ENCODE results near the gene AMN1.

AMN1 gene

GRCh38 chr12:31650918-31651317 lies 77.9 kb downstream of the AMN1 start:
- Histone ChIP-seq H2AFZ (ENCODE audit: low read length) (peak overlapping the region; percentile 53; the same call in 1 of the 2 replicates), H3K79me2 (ENCODE audit: insufficient read depth, low read length) (no peaks in the 10 kb centered on the region), H3K4me1 (ENCODE audit: insufficient read depth, low read length, poor library complexity, severe bottlenecking) (peaks cover 2% of the 10 kb centered on the region), H3F3A (ENCODE audit: low read depth) (no peaks in the 10 kb centered on the region), H3K9ac (ENCODE audit: low read depth, low read length, poor library complexity, severe bottlenecking) (no peak overlapping the region), H3K36me3 (ENCODE audit: insufficient read depth, low read length) (no peaks in the 10 kb centered on the region), H3K9me2 (replicated peaks; ENCODE audit: low read depth, low read length) (no peaks in the 10 kb centered on the region), H4K20me1 (ENCODE audit: insufficient read depth, low read length, poor library complexity, severe bottlenecking) (no peaks in the 10 kb centered on the region), H3K4me2 (ENCODE audit: low read depth, low read length, poor library complexity, severe bottlenecking) (no peak overlapping the region), H3K9me3 (ENCODE audit: insufficient read depth, low read depth, low read length) (no peaks in the 10 kb centered on the region), H3K27me3 (ENCODE audit: insufficient read depth, low read length, poor library complexity, severe bottlenecking) (no peaks in the 10 kb centered on the region), H3K4me3 (ENCODE audit: low read length, poor library complexity, severe bottlenecking) (no peak overlapping the region)
- no peak for TF ChIP-seq EZH2phosphoT487 (IDR thresholded peaks at IDR 0.05; ENCODE audit: borderline replicate concordance)
- TF ChIP-seq, protein P1, sequence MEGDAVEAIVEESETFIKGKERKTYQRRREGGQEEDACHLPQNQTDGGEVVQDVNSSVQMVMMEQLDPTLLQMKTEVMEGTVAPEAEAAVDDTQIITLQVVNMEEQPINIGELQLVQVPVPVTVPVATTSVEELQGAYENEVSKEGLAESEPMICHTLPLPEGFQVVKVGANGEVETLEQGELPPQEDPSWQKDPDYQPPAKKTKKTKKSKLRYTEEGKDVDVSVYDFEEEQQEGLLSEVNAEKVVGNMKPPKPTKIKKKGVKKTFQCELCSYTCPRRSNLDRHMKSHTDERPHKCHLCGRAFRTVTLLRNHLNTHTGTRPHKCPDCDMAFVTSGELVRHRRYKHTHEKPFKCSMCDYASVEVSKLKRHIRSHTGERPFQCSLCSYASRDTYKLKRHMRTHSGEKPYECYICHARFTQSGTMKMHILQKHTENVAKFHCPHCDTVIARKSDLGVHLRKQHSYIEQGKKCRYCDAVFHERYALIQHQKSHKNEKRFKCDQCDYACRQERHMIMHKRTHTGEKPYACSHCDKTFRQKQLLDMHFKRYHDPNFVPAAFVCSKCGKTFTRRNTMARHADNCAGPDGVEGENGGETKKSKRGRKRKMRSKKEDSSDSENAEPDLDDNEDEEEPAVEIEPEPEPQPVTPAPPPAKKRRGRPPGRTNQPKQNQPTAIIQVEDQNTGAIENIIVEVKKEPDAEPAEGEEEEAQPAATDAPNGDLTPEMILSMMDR (conservative IDR thresholded peaks at IDR 0.05; ENCODE audit: low read length): no peak

DNA sequence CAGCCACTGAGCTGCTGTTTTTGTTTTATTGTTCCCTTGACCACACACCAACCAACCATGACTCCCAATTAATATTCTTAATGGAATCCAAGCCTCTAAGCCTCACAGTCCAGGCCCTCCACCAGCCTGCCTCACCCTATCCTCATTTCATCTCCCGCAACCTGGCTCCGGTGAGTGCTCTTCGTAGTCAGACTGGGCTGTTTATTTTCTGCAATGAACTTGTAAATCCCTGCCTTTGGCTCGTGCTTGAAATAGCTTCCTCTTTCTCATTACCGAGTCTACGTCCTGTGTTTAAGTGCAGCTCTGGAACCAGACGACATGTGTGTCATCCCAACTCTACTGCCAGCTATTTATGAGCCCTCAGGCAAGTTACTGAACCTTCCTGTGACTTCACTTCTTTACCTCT lies 81.7 kb downstream of the AMN1 start:
- Histone ChIP-seq H3K9me2 (replicated peaks; ENCODE audit: low read depth, low read length) (no peaks in the 10 kb centered on the region), H2AFZ (ENCODE audit: low read length) (no peak overlapping the region), H3K27me3 (ENCODE audit: insufficient read depth, low read length, poor library complexity, severe bottlenecking) (no peaks in the 10 kb centered on the region), H3K4me3 (ENCODE audit: low read length, poor library complexity, severe bottlenecking) (no peak overlapping the region), H3F3A (ENCODE audit: low read depth) (no peaks in the 10 kb centered on the region), H4K20me1 (ENCODE audit: insufficient read depth, low read length, poor library complexity, severe bottlenecking) (no peaks in the 10 kb centered on the region), H3K9ac (ENCODE audit: low read depth, low read length, poor library complexity, severe bottlenecking) (no peak overlapping the region), H3K36me3 (ENCODE audit: insufficient read depth, low read length) (no peaks in the 10 kb centered on the region), H3K4me2 (ENCODE audit: low read depth, low read length, poor library complexity, severe bottlenecking) (no peak overlapping the region), H3K9me3 (ENCODE audit: insufficient read depth, low read depth, low read length) (no peaks in the 10 kb centered on the region), H3K79me2 (ENCODE audit: insufficient read depth, low read length) (no peaks in the 10 kb centered on the region), H3K4me1 (ENCODE audit: insufficient read depth, low read length, poor library complexity, severe bottlenecking) (no peaks in the 10 kb centered on the region)
- TF ChIP-seq, protein P1 (conservative IDR thresholded peaks at IDR 0.05; ENCODE audit: low read length): no peak
- no peak for TF ChIP-seq EZH2phosphoT487 (IDR thresholded peaks at IDR 0.05; ENCODE audit: borderline replicate concordance)

- Histone ChIP-seq H2AFZ (ENCODE audit: low read length) (no peak overlapping the region), H3K4me2 (ENCODE audit: low read depth, low read length, poor library complexity, severe bottlenecking) (no peak overlapping the region), H3K4me3 (ENCODE audit: low read length, poor library complexity, severe bottlenecking) (no peak overlapping the region), H3K9me3 (ENCODE audit: insufficient read depth, low read depth, low read length) (no peaks in the 10 kb centered on the region), H4K20me1 (ENCODE audit: insufficient read depth, low read length, poor library complexity, severe bottlenecking) (no peaks in the 10 kb centered on the region), H3K9ac (ENCODE audit: low read depth, low read length, poor library complexity, severe bottlenecking) (no peak overlapping the region), H3K9me2 (replicated peaks; ENCODE audit: low read depth, low read length) (no peaks in the 10 kb centered on the region), H3K79me2 (ENCODE audit: insufficient read depth, low read length) (no peaks in the 10 kb centered on the region), H3K4me1 (ENCODE audit: insufficient read depth, low read length, poor library complexity, severe bottlenecking) (no peaks in the 10 kb centered on the region), H3K27me3 (ENCODE audit: insufficient read depth, low read length, poor library complexity, severe bottlenecking) (no peaks in the 10 kb centered on the region), H3F3A (ENCODE audit: low read depth) (no peaks in the 10 kb centered on the region), H3K36me3 (ENCODE audit: insufficient read depth, low read length) (no peaks in the 10 kb centered on the region)
- TF ChIP-seq, protein P1 (conservative IDR thresholded peaks at IDR 0.05; ENCODE audit: low read length): no peak
- no peak for TF ChIP-seq EZH2phosphoT487 (IDR thresholded peaks at IDR 0.05; ENCODE audit: borderline replicate concordance)
These were observed 82.9 kb downstream of the AMN1 start for GRCh38 chr12:31645924-31646323.

All from Loucy (cell line).